HEK293 (cell line): ENCODE measurements around the gene GPI.

Experiments used
- CTCF ChIA-PET: fragments of 350-600 bp; formaldehyde crosslinking; extraction: SDS; loops from one replicate; lab custom pipeline; 2021; ENCODE audit warnings: antibody characterized with exemption; lab: Yijun Ruan, JAX
- POLR2A ChIA-PET: fragments of 300-600 bp; formaldehyde crosslinking; extraction: SDS; loops from one replicate; lab custom pipeline; 2020; ENCODE audit warnings: antibody characterized with exemption, inconsistent platforms; lab: Yijun Ruan, JAX
- H3K27ac ChIP-seq: fragments of 200-500 bp; sonication (Bioruptor generic); 2 replicates; pipeline ENCODE4 v1.5.1; 2014; ENCODE audit warnings: low read depth, low read length, control low read depth, inconsistent platforms; ENCODE audit errors: extremely low read depth
- H3K36me3 ChIP-seq, 2 experiments: fragments of 200-500 bp in 1 of 2; sonication (Bioruptor generic) in 1 of 2; 1 replicate in 1 of 2; 2 replicates in 1 of 2; pipeline ENCODE4 v1.5.1; 2014 to 2017; ENCODE audit warnings: inconsistent platforms in 2 of 2, low read length in 2 of 2; ENCODE audit not compliant: control insufficient read depth in 2 of 2, insufficient read depth in 1 of 2
- H3K4me1 ChIP-seq: fragments of 200-500 bp; sonication (Bioruptor generic); 2 replicates; pipeline ENCODE4 v1.5.1; 2014; ENCODE audit warnings: mild to moderate bottlenecking, low read length, inconsistent platforms; ENCODE audit not compliant: control insufficient read depth, insufficient read depth
- H3K4me3 ChIP-seq: 2 replicates; pipeline ENCODE4 v1.5.1; 2011; ENCODE audit warnings: low read depth, mild to moderate bottlenecking, control low read depth, low read length, moderate library complexity
- H3K9me3 ChIP-seq: fragments of 200-500 bp; sonication (Bioruptor generic); 2 replicates; pipeline ENCODE4 v1.5.1; 2014; ENCODE audit warnings: low read depth, low read length, inconsistent platforms; ENCODE audit not compliant: control insufficient read depth, insufficient read depth
- BCL11A ChIP-seq: fragments of 450-650 bp; formaldehyde crosslinking; IDR thresholded peaks from 2 replicates; pipeline ENCODE4 v1.5.1; 2016; ENCODE audit warnings: low read depth, missing biosample characterization, missing genetic modification characterization
- PRDM1 ChIP-seq: fragments of 450-650 bp; formaldehyde crosslinking; IDR thresholded peaks from 2 replicates; pipeline ENCODE4; 2016; ENCODE audit warnings: missing biosample characterization, missing genetic modification characterization
- REPIN1 ChIP-seq: fragments of 450-650 bp; formaldehyde crosslinking; IDR thresholded peaks from 2 replicates; pipeline ENCODE4 v1.5.1; 2017; ENCODE audit warnings: missing biosample characterization, missing genetic modification characterization, low read depth
- SP3 ChIP-seq: fragments of 450-650 bp; formaldehyde crosslinking; IDR thresholded peaks from 2 replicates; pipeline ENCODE4 v1.5.1; 2016; ENCODE audit warnings: missing biosample characterization, missing genetic modification characterization
- WT1 ChIP-seq: fragments of 450-650 bp; formaldehyde crosslinking; IDR thresholded peaks from 2 replicates; pipeline ENCODE4 v1.5.1; 2016; ENCODE audit warnings: missing biosample characterization, missing genetic modification characterization
- ZBTB20 ChIP-seq: fragments of 450-650 bp; formaldehyde crosslinking; IDR thresholded peaks from 2 replicates; pipeline ENCODE4 v1.5.1; 2016; ENCODE audit warnings: missing biosample characterization, missing genetic modification characterization
- ZNF112 ChIP-seq: fragments of 450-650 bp; formaldehyde crosslinking; IDR thresholded peaks from 2 replicates; pipeline ENCODE4 v1.5.0; 2017; ENCODE audit warnings: missing biosample characterization, missing genetic modification characterization
- ZNF146 ChIP-seq: fragments of 450-650 bp; formaldehyde crosslinking; IDR thresholded peaks from 2 replicates; pipeline ENCODE4 v1.5.1; 2016; ENCODE audit warnings: missing biosample characterization, missing genetic modification characterization
- ZNF24 ChIP-seq: fragments of 450-650 bp; formaldehyde crosslinking; IDR thresholded peaks from 2 replicates; pipeline ENCODE4 v1.5.1; 2016; ENCODE audit warnings: missing biosample characterization, missing genetic modification characterization
- ZNF341 ChIP-seq: fragments of 450-650 bp; formaldehyde crosslinking; IDR thresholded peaks from 2 replicates; pipeline ENCODE4; 2016; ENCODE audit warnings: low read depth, missing biosample characterization, missing genetic modification characterization
- ZNF677 ChIP-seq: fragments of 450-650 bp; IDR thresholded peaks from 2 replicates; pipeline ENCODE4 v1.5.0; 2018; ENCODE audit warnings: missing biosample characterization, mild to moderate bottlenecking, missing genetic modification characterization, moderate library complexity
- ZNF777 ChIP-seq: fragments of 450-650 bp; formaldehyde crosslinking; IDR thresholded peaks from 2 replicates; pipeline ENCODE4 v1.5.1; 2017; ENCODE audit warnings: missing biosample characterization, missing genetic modification characterization, borderline replicate concordance
- TF ChIP-seq, protein P1 (sequence below): fragments of 450-650 bp; formaldehyde crosslinking; IDR thresholded peaks from 2 replicates; pipeline ENCODE4 v1.5.1; 2016; ENCODE audit warnings: missing biosample characterization, missing genetic modification characterization
- TF ChIP-seq, protein P2 (sequence below): fragments of 450-650 bp; formaldehyde crosslinking; IDR thresholded peaks from 2 replicates; pipeline ENCODE4 v1.5.1; 2017; ENCODE audit warnings: missing biosample characterization, missing genetic modification characterization
- TF ChIP-seq, protein P3 (sequence below): fragments of 450-650 bp; formaldehyde crosslinking; IDR thresholded peaks from 2 replicates; pipeline ENCODE4 v1.5.1; 2016; ENCODE audit warnings: missing biosample characterization, missing genetic modification characterization, borderline replicate concordance

Gene GPI

DNA sequence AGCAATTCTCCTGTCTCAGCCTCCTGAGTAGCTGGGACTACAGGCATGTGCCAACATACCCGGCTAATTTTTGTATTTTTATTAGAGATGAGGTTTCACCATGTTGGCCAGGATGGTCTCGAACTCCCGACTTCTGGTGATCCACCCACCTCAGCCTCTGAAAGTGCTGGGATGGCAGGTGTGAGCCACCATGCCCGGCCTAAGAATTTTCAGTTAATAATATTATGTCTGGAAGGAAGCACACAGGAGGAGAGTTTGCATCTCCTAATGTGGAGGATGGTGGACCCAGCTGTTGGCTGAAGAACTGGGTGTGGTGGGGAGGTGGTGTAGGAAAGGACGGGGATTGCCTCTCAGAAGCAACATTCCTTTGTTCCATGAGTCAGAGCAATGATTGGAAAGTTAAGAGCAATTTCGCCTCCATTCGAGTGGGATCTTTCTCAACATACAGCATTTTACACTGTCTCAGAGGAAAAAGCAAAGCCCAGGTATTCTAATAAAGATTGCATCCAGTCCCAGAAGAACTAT lies 51.1 kb downstream of the GPI start:
- H3K9me3 ChIP-seq: no peaks in the 10 kb centered on the region; the same call in 1 of the 2 replicates
- ChIA-PET POLR2A (no interaction called here), CTCF (interaction anchor here (1.1 to 1.8 kb wide), 2 partner anchors 9 to 11 kb away, joined by 4 to 7 read pairs; no protein-coding TSS in a partner anchor)
- H3K36me3 ChIP-seq: peaks cover 77 to 100% of the 10 kb centered on the region in 2 experiments
- H3K27ac ChIP-seq: no peak overlapping the region
- no peak overlapping the region for H3K4me3 ChIP-seq
- no peaks in the 10 kb centered on the region for H3K4me1 ChIP-seq
- no peak for TF ChIP-seq REPIN1 (tag by site-specific recombination)
- TF ChIP-seq, protein P1, sequence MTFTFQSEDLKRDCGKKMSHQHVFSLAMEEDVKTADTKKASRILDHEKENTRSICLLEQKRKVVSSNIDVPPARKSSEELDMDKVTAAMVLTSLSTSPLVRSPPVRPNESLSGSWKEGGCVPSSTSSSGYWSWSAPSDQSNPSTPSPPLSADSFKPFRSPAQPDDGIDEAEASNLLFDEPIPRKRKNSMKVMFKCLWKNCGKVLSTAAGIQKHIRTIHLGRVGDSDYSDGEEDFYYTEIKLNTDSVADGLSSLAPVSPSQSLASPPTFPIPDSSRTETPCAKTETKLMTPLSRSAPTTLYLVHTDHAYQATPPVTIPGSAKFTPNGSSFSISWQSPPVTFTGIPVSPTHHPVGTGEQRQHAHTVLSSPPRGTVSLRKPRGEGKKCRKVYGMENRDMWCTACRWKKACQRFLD: no peak
- peak; percentile 26; the same call in 1 of the 2 replicates for TF ChIP-seq PRDM1 (tag by site-specific recombination)

DNA sequence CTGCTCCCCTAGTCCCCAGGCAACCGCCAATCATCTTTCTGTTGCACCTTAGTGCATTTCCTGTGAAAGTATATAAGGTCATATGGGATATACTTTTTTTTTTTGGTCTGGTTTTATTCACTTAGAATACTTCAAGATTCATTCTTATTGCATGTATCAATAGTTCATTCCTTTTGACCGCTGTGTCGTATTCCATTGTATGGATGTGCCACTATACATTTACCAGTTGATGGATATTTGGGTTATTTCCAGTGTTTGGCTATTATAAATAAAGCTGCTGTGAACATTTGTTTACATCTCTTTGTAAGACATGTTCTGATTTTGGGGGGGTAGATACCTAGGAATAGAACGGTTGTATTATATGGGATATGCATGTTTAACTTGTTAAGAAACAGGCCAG lies 53.3 kb downstream of the GPI start:
- CTCF ChIA-PET: interaction anchor here (1.9 kb wide), 1 partner anchor 12 kb away, joined by 6 read pairs; no protein-coding TSS in a partner anchor

DNA sequence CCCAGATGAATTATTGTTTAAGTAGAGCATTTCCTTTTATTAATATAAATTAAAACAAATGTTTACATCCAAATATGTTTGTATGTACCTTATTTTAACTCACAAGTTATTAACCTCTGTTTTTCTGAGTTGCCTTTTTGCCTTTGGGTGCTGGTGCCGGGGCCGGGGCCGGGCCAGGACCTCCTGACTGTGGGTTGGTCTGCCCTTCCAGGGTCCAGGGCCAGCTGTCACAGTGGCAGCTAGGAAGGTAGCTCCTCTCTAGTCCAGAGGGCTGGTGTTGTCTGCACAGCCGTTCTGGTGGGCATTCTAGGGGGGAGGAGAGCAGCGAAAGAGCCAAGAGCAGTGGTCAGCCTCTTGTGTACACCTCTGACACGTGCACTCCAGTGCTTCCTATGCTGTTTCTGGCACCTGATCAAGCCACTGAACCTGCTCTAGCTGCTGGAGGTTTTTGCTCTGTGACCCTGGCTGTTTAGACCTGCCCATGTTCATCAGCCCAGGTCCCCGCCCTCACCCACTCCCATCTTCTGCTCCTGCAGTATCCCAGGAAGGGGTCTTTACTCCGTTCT lies 61.2 kb downstream of the GPI start:
- peaks cover 54 to 76% of the 10 kb centered on the region in 2 experiments for H3K36me3 ChIP-seq
- no peak overlapping the region; the same call in 1 of the 2 replicates for H3K27ac ChIP-seq
- TF ChIP-seq ZNF341 (tag by site-specific recombination) (peak; percentile 34; the same call in 1 of the 2 replicates), ZNF777 (no peak), BCL11A (tag by site-specific recombination) (0 out of 2 replicates have a peak, but pooled peaks have one; percentile 39), WT1 (tag by site-specific recombination) (peak; percentile 24; the same call in 1 of the 2 replicates), ZBTB20 (tag by site-specific recombination) (peak; percentile 89)
- TF ChIP-seq, protein P2, sequence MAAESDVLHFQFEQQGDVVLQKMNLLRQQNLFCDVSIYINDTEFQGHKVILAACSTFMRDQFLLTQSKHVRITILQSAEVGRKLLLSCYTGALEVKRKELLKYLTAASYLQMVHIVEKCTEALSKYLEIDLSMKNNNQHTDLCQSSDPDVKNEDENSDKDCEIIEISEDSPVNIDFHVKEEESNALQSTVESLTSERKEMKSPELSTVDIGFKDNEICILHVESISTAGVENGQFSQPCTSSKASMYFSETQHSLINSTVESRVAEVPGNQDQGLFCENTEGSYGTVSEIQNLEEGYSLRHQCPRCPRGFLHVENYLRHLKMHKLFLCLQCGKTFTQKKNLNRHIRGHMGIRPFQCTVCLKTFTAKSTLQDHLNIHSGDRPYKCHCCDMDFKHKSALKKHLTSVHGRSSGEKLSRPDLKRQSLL (tag by site-specific recombination): no peak
- no peaks in the 10 kb centered on the region; the same call in none of the 2 replicates for H3K9me3 ChIP-seq
- no peak overlapping the region for H3K4me3 ChIP-seq
- ChIA-PET POLR2A (interaction anchor here (0.6 to 1.2 kb wide), 3 partner anchors 13 to 651 kb away, joined by 3 to 4 read pairs (median 3); no protein-coding TSS in a partner anchor), CTCF (interaction anchor here (0.6 to 1.2 kb wide), 5 partner anchors 9 to 1311 kb away, joined by 3 to 7 read pairs (median 4); no protein-coding TSS in a partner anchor)
- peaks cover 23% of the 10 kb centered on the region for H3K4me1 ChIP-seq

More for the DNA sequence above, 53.3 kb downstream of the GPI start:
- no peak for TF ChIP-seq ZNF112 (tag by site-specific recombination)
- peak; percentile 94 for TF ChIP-seq ZNF146 (tag by site-specific recombination)
- Histone ChIP-seq H3K27ac (no peak overlapping the region), H3K4me1 (no peaks in the 10 kb centered on the region), H3K9me3 (no peaks in the 10 kb centered on the region; the same call in 1 of the 2 replicates), H3K36me3 (peaks cover 78 to 100% of the 10 kb centered on the region in 2 experiments), H3K4me3 (no peak overlapping the region)
- POLR2A ChIA-PET: no interaction called here

DNA sequence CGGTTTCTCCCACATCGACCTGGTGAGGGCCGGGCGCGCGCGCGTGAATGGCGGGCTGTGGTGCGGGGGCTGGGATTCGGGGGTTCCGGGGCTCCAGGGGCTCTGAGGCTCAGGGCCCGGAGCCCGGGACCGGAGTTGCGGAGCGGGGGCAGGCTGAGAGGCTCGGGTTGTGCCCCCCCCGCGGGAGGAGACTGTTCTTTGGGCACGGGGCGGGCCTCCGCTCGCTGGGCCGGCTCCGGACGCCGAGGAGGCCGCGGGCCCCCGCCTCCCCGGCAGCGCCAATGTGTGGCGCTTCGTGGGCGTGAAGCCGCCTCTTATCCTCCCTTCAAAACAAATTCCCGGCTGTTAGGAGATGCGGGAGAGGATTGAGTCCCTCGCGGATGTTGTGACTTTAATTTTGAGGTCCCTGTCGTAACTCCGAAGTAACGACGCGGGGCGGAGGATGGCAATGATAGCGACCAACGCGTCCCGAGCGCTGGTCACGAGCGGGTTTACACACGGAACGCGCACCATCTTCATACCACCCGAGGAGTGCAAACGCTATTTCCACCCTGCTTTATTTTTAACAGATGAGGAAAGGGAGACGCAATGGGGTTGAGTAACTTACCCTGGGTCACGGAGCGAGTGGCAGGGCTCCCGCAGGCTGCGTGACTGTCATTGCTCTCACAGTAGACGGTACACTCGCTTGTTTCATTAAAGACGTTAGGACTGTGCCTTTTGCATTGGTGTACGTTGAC lies 63.7 kb downstream of the GPI start:
- Histone ChIP-seq H3K36me3 (peaks cover 58 to 76% of the 10 kb centered on the region in 2 experiments), H3K4me1 (peaks cover 39% of the 10 kb centered on the region), H3K9me3 (no peaks in the 10 kb centered on the region; the same call in none of the 2 replicates), H3K4me3 (peak overlapping the region; percentile 75), H3K27ac (peak overlapping the region; percentile 98)
- POLR2A ChIA-PET: interaction anchor here (0.6 to 2.3 kb wide), 21 partner anchors 9 to 257 kb away, joined by 3 to 13 read pairs (median 4); partner anchors contain the start of genes GPI, LSM14A, PDCD2L and SCGB2B2
- CTCF ChIA-PET: interaction anchor here (1.0 to 3.7 kb wide), 4 partner anchors 12 to 97 kb away, joined by 3 to 69 read pairs (median 4); no protein-coding TSS in a partner anchor
- TF ChIP-seq, protein P3, sequence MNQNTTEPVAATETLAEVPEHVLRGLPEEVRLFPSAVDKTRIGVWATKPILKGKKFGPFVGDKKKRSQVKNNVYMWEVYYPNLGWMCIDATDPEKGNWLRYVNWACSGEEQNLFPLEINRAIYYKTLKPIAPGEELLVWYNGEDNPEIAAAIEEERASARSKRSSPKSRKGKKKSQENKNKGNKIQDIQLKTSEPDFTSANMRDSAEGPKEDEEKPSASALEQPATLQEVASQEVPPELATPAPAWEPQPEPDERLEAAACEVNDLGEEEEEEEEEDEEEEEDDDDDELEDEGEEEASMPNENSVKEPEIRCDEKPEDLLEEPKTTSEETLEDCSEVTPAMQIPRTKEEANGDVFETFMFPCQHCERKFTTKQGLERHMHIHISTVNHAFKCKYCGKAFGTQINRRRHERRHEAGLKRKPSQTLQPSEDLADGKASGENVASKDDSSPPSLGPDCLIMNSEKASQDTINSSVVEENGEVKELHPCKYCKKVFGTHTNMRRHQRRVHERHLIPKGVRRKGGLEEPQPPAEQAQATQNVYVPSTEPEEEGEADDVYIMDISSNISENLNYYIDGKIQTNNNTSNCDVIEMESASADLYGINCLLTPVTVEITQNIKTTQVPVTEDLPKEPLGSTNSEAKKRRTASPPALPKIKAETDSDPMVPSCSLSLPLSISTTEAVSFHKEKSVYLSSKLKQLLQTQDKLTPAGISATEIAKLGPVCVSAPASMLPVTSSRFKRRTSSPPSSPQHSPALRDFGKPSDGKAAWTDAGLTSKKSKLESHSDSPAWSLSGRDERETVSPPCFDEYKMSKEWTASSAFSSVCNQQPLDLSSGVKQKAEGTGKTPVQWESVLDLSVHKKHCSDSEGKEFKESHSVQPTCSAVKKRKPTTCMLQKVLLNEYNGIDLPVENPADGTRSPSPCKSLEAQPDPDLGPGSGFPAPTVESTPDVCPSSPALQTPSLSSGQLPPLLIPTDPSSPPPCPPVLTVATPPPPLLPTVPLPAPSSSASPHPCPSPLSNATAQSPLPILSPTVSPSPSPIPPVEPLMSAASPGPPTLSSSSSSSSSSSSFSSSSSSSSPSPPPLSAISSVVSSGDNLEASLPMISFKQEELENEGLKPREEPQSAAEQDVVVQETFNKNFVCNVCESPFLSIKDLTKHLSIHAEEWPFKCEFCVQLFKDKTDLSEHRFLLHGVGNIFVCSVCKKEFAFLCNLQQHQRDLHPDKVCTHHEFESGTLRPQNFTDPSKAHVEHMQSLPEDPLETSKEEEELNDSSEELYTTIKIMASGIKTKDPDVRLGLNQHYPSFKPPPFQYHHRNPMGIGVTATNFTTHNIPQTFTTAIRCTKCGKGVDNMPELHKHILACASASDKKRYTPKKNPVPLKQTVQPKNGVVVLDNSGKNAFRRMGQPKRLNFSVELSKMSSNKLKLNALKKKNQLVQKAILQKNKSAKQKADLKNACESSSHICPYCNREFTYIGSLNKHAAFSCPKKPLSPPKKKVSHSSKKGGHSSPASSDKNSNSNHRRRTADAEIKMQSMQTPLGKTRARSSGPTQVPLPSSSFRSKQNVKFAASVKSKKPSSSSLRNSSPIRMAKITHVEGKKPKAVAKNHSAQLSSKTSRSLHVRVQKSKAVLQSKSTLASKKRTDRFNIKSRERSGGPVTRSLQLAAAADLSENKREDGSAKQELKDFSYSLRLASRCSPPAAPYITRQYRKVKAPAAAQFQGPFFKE (tag by site-specific recombination): 0 out of 2 replicates have a peak, but pooled peaks have one; percentile 19
- TF ChIP-seq ZNF146 (tag by site-specific recombination): peak; percentile 11; the same call in 1 of the 2 replicates
- TF ChIP-seq ZNF677 (tag by site-specific recombination): 0 out of 2 replicates have a peak, but pooled peaks have one; percentile 16
- peak; percentile 58 for TF ChIP-seq SP3
- TF ChIP-seq ZNF24: no peak
- TF ChIP-seq WT1 (tag by site-specific recombination): peak; percentile 12; the same call in 1 of the 2 replicates
